Measurements from ENCODE around the gene NRDE2. TPM values are rescaled to one million over a fixed set of nuclear protein-coding genes. Genes with fewer than 3 reads are reported as not detected.

Gene NRDE2
- total RNA-seq, 5 donors from 2014 or later (not counting 1 experiment from before 2014, with no cell fraction given) = 20.5 to 26.7 (median 23.1) TPM

GRCh38 chr14:90273532-90273931 is 58.2 kb downstream of the NRDE2 start:
- H3K27ac ChIP-seq (ENCODE audit: low read length) = no peak overlapping the region
- H3K9me3 ChIP-seq = no peaks in the 10 kb centered on the region
- H3K4me1 ChIP-seq (ENCODE audit: control insufficient read depth in 1 of 2, extremely low read depth in 1 of 2, insufficient read depth in 2 of 2, low read length in 2 of 2) = peaks cover 0 to 7% of the 10 kb centered on the region in 2 experiments
- Mint-ChIP-seq H3K27me3 (no peaks in the 10 kb centered on the region), H3K36me3 (peaks cover 42% of the 10 kb centered on the region), H3K4me3 (no peak overlapping the region), H3K4me1 (peaks cover 13 to 18% (median 17%) of the 10 kb centered on the region in 3 donors), H3K9me3 (no peaks in the 10 kb centered on the region), H3K27ac (peak overlapping the region in 1 of 2 donors; percentile 23)
- ChIA-PET POLR2A (no interaction called here), CTCF (no interaction called here)
- H3K27me3 ChIP-seq (replicated peaks in 1 of 2; ENCODE audit: control insufficient read depth in 2 of 2, extremely low read depth in 1 of 2, insufficient read depth in 2 of 2, low read length in 1 of 2) = no peaks in the 10 kb centered on the region
- 86% methylated on average over 3 of the region's 8 CpGs for WGBS (ENCODE audit: insufficient coverage)
- no peak for ATAC-seq (replicated peaks in 1 of 4)
- DNase-seq = no peak
- no peak overlapping the region for H3K4me3 ChIP-seq (ENCODE audit: control insufficient read depth in 1 of 2, extremely low read depth in 1 of 2, low read length in 1 of 2)
- peaks cover 18 to 56% of the 10 kb centered on the region in 2 donors for H3K36me3 ChIP-seq (ENCODE audit: control insufficient read depth in 2 of 2, extremely low read depth in 1 of 2, insufficient read depth in 1 of 2, low read length in 1 of 2)

DNA sequence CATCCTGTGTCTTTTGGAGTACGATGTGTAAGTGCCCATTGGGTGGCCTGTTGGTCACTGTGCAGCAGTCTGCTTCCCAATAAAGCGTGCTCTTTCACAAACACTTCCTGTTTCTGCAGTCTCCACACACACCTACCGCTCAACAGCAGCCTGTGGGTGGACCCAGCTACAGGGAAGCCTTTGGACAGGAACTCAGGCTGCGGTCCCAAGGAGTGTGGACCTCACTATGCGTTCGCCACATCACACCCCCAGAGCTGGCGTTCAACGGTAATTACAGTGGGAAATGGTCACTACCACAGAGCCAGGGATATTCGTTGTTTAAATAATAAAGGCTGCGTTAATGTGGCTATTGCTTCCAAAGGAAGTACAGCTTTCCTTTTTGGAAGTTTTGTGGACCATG is 59.2 kb downstream of the NRDE2 start:
- H3K27ac ChIP-seq (ENCODE audit: low read length) = no peak overlapping the region
- CTCF ChIA-PET = interaction anchor here (0.5 to 0.8 kb wide), 2 partner anchors 103 to 110 kb away, joined by 3 read pairs; no protein-coding TSS in a partner anchor
- H3K9me3 ChIP-seq = no peaks in the 10 kb centered on the region
- Mint-ChIP-seq H3K4me3 (no peak overlapping the region), H3K27me3 (no peaks in the 10 kb centered on the region), H3K36me3 (peaks cover 44% of the 10 kb centered on the region), H3K4me1 (peaks cover 13 to 19% (median 17%) of the 10 kb centered on the region in 3 donors), H3K27ac (no peak overlapping the region), H3K9me3 (no peaks in the 10 kb centered on the region)
- 100% methylated on average over 3 of the region's 10 CpGs for WGBS (ENCODE audit: insufficient coverage)
- POLR2A ChIA-PET = interaction anchor here in 1 of 2 donors (0.6 kb wide), 1 partner anchor 11 kb away, joined by 7 read pairs; no protein-coding TSS in a partner anchor
- H3K4me1 ChIP-seq (ENCODE audit: control insufficient read depth in 1 of 2, extremely low read depth in 1 of 2, insufficient read depth in 2 of 2, low read length in 2 of 2) = peaks cover 0 to 7% of the 10 kb centered on the region in 2 experiments
- no peak overlapping the region for H3K4me3 ChIP-seq (ENCODE audit: control insufficient read depth in 1 of 2, extremely low read depth in 1 of 2, low read length in 1 of 2)
- ATAC-seq (replicated peaks in 1 of 4) (no peak), DNase-seq (no peak)
- peaks cover 15 to 56% of the 10 kb centered on the region in 2 donors for H3K36me3 ChIP-seq (ENCODE audit: control insufficient read depth in 2 of 2, extremely low read depth in 1 of 2, insufficient read depth in 1 of 2, low read length in 1 of 2)
- H3K27me3 ChIP-seq (replicated peaks in 1 of 2; ENCODE audit: control insufficient read depth in 2 of 2, extremely low read depth in 1 of 2, insufficient read depth in 2 of 2, low read length in 1 of 2) = no peaks in the 10 kb centered on the region

DNA sequence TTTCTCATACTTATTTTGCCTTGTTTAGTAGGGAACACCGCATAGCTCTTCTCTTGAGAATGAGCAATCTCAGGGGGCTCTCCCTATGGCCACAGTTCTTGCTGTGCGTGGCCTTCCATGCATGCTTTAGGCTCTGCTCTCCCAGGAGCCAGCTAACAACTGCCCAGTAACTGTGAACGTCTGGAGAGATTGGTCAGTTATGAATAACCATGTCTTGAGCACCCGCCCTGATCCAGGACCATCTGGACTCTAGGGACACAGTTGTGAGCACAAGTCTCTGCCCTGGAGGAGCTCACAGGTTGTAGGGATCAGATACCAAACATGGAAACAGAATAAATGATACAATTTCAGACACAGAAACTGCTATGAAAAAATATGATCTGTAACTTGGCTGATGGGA is 63.3 kb downstream of the NRDE2 start:
- Histone ChIP-seq H3K27ac (ENCODE audit: low read length) (no peak overlapping the region), H3K36me3 (ENCODE audit: control insufficient read depth in 2 of 2, extremely low read depth in 1 of 2, insufficient read depth in 1 of 2, low read length in 1 of 2) (peaks cover 17 to 88% of the 10 kb centered on the region in 2 donors), H3K4me3 (ENCODE audit: control insufficient read depth in 1 of 2, extremely low read depth in 1 of 2, low read length in 1 of 2) (no peak overlapping the region), H3K9me3 (no peaks in the 10 kb centered on the region), H3K27me3 (replicated peaks in 1 of 2; ENCODE audit: control insufficient read depth in 2 of 2, extremely low read depth in 1 of 2, insufficient read depth in 2 of 2, low read length in 1 of 2) (no peaks in the 10 kb centered on the region), H3K4me1 (ENCODE audit: control insufficient read depth in 1 of 2, extremely low read depth in 1 of 2, insufficient read depth in 2 of 2, low read length in 2 of 2) (peaks cover 0 to 3% of the 10 kb centered on the region in 2 experiments)
- no peaks in the 10 kb centered on the region for H3K9me3 Mint-ChIP-seq
- DNase-seq (no peak), ATAC-seq (replicated peaks in 1 of 4) (no peak)
- ChIA-PET CTCF (interaction anchor here in 1 of 2 donors (0.5 kb wide), 1 partner anchor 48 kb away, joined by 4 read pairs; no protein-coding TSS in a partner anchor), POLR2A (no interaction called here)
- H3K4me1 Mint-ChIP-seq = peaks cover 2 to 6% (median 2%) of the 10 kb centered on the region in 3 donors
- no peaks in the 10 kb centered on the region for H3K27me3 Mint-ChIP-seq
- H3K27ac Mint-ChIP-seq = no peak overlapping the region
- 96% methylated on average over 4 of the region's 4 CpGs for WGBS (ENCODE audit: insufficient coverage)
- H3K36me3 Mint-ChIP-seq = peaks cover 51% of the 10 kb centered on the region
- no peak overlapping the region for H3K4me3 Mint-ChIP-seq

- Mint-ChIP-seq H3K9me3 (no peaks in the 10 kb centered on the region), H3K4me1 (peaks cover 2 to 6% (median 2%) of the 10 kb centered on the region in 3 donors), H3K27me3 (no peaks in the 10 kb centered on the region), H3K4me3 (no peak overlapping the region), H3K36me3 (peaks cover 45% of the 10 kb centered on the region), H3K27ac (no peak overlapping the region)
- Histone ChIP-seq H3K27me3 (replicated peaks in 1 of 2; ENCODE audit: control insufficient read depth in 2 of 2, extremely low read depth in 1 of 2, insufficient read depth in 2 of 2, low read length in 1 of 2) (no peaks in the 10 kb centered on the region), H3K9me3 (no peaks in the 10 kb centered on the region), H3K4me3 (ENCODE audit: control insufficient read depth in 1 of 2, extremely low read depth in 1 of 2, low read length in 1 of 2) (no peak overlapping the region), H3K36me3 (ENCODE audit: control insufficient read depth in 2 of 2, extremely low read depth in 1 of 2, insufficient read depth in 1 of 2, low read length in 1 of 2) (peaks cover 12 to 88% of the 10 kb centered on the region in 2 donors), H3K27ac (ENCODE audit: low read length) (no peak overlapping the region), H3K4me1 (ENCODE audit: control insufficient read depth in 1 of 2, extremely low read depth in 1 of 2, insufficient read depth in 2 of 2, low read length in 2 of 2) (peaks cover 0 to 3% of the 10 kb centered on the region in 2 experiments)
- DNase-seq = no peak
- ChIA-PET POLR2A (no interaction called here), CTCF (interaction anchor here (0.6 to 1.1 kb wide), 4 partner anchors 10 to 1820 kb away, joined by 3 to 10 read pairs (median 4); partner anchors contain the start of gene PSMC1 (in 1 of the 2))
- ATAC-seq (replicated peaks in 1 of 4) = no peak
- WGBS (ENCODE audit: insufficient coverage) = 96% methylated on average over 6 of the region's 9 CpGs
Observed at GRCh38 chr14:90266441-90267154, 65.1 kb downstream of the NRDE2 start.

DNA sequence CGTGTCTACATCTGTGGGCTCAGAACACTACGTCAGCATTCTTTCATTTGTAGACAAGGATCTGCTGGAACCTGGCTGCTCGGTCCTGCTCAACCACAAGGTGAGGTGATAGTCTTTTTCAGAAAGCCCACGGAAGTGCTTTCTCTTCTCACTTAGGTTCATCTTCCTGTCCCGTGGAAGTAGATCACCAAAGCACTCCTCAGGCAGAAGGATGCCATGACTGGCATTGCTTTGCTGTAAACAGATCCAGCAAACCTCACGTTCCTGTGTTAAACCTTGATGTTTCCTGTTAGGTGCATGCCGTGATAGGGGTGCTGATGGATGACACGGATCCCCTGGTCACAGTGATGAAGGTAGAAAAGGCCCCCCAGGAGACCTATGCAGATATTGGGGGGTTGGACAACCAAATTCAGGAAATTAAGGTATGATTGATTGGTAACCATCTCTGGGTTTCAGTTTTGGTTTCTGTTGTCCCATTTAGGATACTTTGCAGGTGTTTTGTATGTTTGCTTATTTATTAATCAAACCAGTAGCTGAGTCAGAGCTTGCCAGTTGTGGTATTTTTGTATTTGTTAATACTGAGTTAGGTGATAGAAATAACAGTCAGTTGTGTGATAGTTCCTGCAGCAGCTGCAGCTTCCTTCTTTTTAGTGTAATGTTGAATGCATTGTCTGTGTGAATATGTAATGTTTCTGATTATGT is 67.8 kb downstream of the NRDE2 start:
- POLR2A ChIA-PET = no interaction called here
- H3K27ac ChIP-seq (ENCODE audit: low read length) = peak overlapping the region; percentile 16

More for the DNA sequence above, 67.8 kb downstream of the NRDE2 start:
- ATAC-seq (replicated peaks in 1 of 4) (peak in 1 of 4 experiments; percentile 56), DNase-seq (peak in 2 of 35 experiments; percentile 18 to 51)
- Histone ChIP-seq H3K4me3 (ENCODE audit: control insufficient read depth in 1 of 2, extremely low read depth in 1 of 2, low read length in 1 of 2) (no peak overlapping the region), H3K27me3 (replicated peaks in 1 of 2; ENCODE audit: control insufficient read depth in 2 of 2, extremely low read depth in 1 of 2, insufficient read depth in 2 of 2, low read length in 1 of 2) (no peaks in the 10 kb centered on the region), H3K4me1 (ENCODE audit: control insufficient read depth in 1 of 2, extremely low read depth in 1 of 2, insufficient read depth in 2 of 2, low read length in 2 of 2) (peaks cover 0 to 3% of the 10 kb centered on the region in 2 experiments), H3K9me3 (no peaks in the 10 kb centered on the region), H3K36me3 (ENCODE audit: control insufficient read depth in 2 of 2, extremely low read depth in 1 of 2, insufficient read depth in 1 of 2, low read length in 1 of 2) (peaks cover 6 to 84% of the 10 kb centered on the region in 2 donors)
- no peaks in the 10 kb centered on the region for H3K27me3 Mint-ChIP-seq
- H3K9me3 Mint-ChIP-seq = no peaks in the 10 kb centered on the region
- WGBS (ENCODE audit: insufficient coverage) = 51% methylated on average over 4 of the region's 8 CpGs
- peak overlapping the region; percentile 44 to 61 for H3K27ac Mint-ChIP-seq
- H3K4me3 Mint-ChIP-seq = no peak overlapping the region
- peaks cover 39% of the 10 kb centered on the region for H3K36me3 Mint-ChIP-seq
- CTCF ChIA-PET = no interaction called here
- H3K4me1 Mint-ChIP-seq = peaks cover 5 to 8% (median 5%) of the 10 kb centered on the region in 3 donors

All from T-cell (primary cell).